NCI-H2081 treated with DMSO at 0.1 percent for 48 hours (cell line): ENCODE results near the gene CERS6.

ENCODE experiments used
- DNase-seq: peaks from one replicate; lab custom pipeline; 2025; lab: John Stamatoyannopoulos, UW

CERS6 gene

DNA sequence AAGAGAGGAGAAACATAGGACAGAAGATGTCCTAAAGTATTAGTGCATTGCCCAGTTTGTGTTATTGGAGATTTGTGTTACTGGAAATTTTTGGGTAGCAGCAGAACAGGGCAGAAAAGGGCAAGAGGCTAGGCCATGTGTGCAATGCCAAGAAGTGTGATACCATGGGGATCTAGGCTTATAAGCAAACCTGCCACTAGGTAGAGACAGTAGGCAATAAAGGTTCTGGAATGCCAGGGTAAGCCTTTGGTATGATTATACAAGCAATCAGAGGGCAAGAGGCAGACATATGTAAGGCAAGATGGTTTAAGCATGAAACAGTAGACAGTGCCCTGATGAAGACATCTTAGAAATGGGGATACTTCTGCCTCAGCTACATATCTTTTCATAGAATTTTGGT is 12.3 kb upstream of the CERS6 start:
- DNase-seq, result no peak

DNA sequence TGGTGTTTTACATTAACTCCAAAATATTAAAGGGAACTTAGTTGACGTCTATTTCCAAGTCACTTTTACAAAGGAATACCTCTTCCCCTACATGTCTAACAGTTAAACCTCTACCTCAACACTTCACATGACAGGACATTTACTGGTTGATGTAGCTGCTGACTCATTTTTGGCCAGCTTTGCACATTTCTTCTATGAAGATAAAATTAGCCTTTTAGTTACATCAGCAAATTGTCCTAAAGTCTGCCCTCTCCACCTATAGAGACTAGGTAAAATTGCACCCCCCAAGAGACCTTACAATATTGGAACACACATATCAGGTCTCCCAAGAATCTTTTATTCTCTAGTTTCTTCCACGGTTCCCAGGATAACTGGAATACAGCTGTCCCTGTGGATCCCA is 10.1 kb upstream of the CERS6 start:
- DNase-seq, result no peak

DNA sequence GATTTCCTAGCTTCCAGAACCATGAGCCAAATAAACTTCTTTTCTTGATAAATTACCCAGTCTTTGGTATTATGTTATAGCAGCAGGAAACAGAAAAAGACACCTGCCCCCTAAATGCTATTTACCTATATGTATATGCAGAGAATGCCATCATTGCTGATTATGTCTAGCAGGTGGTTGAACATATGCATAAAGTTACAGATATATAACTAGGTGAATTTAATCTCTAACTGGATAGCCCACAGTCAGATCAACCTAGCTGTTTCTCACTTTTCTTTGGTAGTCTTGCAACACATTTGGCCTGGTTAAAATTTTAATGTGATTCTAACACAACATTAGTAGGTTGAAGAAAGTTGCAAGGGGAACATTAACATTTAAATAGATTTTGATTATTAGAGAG is 7.1 kb upstream of the CERS6 start:
- DNase-seq, result no peak

DNA sequence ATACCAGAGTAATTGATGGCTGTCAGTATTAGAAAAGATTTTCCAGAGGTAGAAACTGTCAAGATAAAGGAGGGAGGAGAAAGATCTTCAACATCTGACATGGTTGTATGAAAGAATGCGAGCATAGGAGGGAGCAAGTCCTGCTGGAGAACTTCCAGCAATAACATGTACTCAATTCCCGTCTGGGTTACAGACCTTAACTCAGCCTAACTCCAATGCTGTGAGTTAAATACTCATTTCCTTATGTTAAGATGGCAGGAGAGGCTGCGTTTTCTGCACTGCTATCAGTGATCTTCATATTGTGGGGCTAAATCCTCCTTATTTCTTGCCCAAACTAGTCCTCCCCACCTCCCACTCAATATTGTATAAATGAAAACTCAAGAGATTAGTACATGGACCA is 6.7 kb upstream of the CERS6 start:
- no peak for DNase-seq

DNA sequence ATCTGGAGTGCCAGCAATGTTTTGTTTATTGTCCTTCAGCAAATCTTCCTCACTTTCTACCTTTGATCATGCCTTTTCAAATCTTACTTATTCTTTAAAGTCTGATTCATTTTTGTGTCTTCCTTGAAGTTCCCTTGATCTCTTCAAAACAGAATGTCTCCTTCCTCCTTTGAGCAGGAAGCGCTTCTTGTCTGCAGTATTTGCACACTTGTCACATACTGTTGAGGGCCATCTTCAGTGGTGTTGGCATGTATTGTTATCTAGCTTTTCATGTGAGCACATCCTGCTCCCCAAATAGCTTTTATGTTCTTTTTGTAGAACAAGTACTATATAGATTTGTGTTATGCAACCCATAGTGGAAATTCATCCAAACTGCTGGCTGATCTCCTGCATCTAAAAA is 5.9 kb upstream of the CERS6 start:
- no peak for DNase-seq

DNA sequence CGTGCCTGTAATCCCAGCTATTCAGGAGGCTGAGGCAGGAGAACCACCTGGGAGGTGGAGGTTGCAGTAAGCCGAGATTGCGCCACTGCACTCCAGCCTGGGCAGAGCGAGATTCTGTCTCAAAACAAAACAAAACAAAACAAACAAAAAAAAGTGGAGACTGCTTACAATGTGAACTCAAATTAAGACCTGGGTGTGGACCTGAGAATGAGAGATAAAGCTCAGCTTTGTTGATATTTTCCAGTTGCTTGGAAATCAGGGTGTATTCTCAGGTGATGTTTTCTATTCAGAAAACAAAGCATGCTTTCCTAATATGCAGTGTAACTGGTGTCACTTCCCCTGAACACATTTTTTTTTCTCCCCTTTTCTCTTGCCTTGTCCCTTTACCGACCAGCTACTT is 5.3 kb upstream of the CERS6 start:
- DNase-seq, result no peak

DNA sequence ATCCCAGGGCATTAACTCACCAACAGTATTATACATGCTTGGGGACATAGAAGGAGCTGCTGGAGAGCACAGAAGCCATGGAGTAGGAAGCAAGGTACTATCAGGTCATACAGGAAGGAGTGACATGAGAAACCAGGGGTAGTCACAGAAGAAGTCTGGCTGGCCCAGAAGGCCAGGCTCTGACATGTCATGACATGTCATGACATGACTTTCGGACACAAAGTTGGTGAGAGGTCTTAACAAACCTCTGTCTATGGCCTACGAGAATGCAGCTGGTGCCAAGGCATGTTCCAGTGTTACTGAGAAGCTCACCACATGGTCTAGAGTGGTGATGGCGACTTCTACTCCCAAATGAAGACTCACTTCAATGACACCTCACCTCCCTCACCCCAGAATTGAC is 3.3 kb upstream of the CERS6 start:
- no peak for DNase-seq

DNA sequence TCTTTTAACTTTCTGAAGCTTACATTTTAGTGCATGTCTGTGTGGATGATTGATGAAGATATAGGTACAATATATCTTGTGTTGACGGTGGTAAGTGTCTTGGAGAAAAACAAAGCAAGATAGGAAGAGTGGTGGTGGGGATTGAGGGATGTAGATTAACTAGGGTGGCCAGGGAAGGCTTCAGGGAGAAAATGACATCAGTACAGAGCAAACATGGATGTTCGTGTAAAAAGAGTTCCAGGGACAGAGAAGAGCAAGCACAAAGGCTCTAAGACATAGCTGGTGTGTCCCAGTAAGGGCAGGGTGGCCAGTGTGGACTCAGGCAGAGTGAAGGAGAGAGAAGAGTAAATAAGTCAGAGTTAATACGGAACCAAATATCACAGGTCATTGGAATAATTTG is 2.7 kb upstream of the CERS6 start:
- no peak for DNase-seq

DNA sequence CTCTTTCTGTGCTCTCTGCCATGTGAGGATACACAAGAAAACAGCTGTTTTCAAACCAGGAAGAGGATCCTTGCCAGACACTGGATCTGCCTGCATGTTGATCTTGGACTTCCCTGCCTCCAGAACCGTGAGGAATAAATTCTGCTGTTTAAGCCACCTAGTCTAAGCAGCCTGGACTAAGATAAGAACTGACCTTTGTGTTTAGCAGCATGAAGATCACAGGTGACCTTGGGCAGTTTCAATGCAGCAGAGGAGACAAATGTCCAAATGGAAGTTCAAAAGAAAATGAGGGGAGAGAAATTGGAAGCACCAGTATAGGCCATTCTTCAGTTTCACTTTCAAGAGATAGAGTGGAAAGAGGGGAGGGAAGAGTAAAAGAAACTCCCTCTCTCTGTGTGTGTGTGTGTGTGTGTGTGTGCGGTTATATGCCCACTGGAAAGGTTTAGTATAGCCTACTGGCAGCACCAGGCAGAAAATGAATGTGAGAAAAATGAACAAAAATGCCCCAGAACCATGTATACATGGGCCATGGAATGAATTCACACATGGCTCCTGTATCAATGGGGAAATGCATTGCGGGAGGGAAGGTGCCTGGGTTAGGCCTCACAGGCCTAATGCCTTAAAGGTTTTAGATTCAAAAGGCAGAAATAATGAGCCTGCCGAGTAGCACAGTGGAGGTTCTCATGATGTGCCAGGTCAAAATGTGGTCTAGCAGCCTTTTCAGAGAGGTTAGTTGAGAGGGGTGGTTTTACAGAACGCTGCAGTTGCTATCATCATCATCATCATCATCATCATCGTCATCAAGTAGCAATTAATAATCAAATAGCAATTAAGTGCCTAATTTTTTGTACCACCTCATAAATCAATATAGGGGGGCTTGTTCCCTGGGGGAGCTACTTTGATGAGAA is 1.1 kb upstream of the CERS6 start:
- no peak for DNase-seq

DNA sequence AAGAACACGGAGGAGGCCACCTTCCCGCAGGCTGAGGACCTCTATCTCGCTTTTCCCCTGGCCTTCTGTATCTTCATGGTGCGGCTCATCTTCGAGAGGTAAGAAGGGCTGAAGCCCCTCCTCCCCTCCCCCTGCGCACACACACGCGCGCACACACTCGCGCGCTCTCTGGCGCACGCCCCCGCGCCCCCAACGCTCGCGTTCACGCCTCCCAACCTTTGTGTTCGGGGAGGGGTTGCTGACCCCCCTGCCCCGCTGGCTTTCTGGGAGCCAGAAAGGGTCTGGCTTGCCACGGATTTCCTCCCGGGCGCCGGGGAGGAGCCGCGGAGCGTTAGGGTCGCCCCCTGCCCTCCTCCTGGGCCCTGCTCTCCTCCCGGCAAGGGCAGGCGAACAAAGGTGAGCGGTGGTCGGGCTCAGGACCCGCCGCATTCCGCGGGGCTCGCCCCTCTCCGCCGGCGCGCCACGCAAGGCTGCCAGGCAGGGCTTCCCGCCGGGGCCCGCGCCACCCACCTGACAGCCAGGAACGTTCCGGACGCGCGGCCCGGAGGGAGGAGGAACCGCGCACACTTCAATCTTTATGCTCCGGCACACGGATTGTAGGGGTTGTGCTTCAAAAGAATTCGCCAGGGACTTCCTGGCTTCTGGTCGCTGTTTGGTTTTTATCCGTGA is 583 bp downstream of the CERS6 start:
- DNase-seq, result no peak

DNA sequence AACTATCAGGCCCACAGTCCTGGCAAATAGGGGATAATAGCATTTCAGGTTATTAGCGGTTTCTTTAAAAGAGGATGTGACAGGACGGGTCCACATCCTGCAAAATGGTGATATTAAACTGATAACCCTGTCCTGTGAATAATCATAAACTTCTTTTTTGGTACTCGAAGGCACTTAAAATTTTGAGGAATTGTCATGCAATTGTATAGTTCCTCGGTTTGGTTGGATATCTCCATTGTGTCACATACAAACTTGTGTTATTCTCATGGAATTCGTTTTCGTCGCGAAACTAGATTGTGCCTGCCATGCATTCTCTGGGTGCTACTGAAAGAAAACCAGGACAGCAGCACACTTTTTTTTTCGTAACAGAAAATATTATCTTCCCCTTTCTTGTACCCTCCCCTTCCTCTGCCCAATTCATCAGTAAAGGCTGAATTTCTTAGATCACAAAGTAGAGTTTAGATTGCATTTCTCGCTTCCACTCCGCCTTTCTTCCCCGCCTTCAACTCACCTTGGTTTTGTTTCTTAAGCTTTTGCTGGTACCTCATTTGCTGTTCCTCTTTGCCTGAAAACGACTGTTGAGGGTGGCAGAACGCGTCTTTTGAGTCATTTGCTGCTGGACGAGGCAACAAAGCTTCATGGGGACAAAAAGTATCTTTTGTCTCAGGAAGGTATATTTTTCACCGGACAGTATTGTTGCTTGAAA is 1.3 kb downstream of the CERS6 start:
- DNase-seq, result no peak

DNA sequence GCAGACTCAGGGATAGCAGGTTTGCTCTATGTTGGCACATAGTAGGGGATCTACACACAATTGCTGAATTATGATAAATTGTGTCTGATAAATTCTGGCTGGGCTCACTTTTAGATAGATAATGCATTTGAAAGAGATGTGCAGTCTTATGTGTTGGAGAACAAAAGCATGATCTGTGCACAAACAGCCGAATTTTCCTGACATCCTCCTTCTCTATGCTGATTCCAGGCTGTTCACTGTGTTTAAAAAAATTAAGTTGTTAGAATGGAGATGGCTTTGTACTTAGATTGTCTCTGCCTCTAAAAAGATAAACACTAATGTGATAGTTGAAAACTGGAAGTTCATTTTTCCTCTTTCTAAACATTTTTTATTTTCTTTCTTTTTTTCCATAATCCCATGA is 2.1 kb downstream of the CERS6 start:
- no peak for DNase-seq

DNA sequence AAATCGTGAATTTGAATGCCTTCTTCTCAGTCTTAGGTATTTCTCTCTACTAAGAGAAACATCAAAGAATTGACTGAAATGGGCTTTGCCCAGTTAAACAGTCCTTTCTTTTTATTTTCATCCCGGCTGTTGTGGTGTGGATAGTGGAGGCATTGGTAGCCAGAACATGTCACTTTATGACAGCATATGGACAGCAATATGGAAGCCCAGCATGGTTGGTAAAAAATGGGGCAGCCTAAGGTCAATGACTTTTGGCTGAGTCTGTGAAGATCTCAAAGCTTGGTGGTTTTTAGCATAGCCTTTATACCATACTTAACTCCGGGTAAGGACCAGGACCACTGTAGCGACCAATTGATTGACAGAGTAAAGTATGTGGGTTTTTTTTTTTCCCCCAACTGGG is 3.2 kb downstream of the CERS6 start:
- DNase-seq, result no peak

DNA sequence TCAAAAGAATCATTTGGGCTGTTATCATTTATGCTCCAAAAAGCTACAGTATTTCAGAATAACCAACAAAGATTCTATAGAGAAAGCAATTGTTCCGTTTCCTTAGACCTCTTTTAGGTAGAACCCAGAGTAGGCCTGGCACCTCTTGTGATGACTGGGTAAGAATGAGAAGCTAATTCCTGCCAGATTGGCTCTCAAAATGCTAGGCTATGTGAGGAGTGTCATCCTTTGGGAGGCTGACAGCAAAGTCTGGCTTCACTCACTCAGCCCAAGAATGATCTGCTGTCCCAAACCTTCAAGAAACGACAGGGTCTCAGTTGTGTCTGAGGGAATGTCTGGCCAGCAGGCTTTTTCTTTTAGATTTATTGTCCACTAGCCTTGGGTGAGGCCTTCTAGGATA is 4.5 kb downstream of the CERS6 start:
- no peak for DNase-seq

DNA sequence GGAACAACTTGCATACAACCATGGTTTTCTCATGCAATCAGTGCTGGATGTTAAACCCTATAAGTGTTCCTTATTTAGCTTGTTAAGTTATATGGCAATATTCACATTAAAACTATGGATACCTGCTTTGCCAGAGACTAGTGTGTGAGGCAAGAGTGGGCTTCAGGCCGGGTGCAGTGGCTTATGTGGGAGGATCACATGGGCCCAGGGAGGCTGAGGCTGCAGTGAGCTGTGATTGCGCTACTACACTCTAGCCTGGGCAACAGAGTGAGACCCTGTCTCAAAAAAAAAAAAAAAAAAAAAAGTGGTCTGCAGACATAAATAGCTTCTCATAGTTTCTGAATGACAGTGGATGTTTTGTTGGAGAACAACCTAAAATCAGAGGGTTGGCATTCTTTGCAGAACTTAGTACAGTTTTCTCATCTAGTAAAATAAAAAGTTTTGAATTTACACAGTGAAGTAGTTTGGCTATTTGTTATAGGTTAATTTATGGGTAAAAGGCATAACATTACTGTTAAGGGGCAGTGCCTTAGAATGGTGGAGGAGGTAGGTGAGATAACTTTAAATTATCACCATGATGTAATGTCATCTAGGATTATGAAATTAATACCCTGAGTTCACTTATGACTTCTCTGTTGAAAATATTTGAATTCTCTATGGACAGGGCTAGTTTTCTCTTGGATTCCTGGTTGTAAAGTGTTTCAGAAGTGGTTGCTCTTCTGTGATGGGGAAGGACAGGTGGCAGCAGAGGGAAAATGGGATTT is 5.3 kb downstream of the CERS6 start:
- no peak for DNase-seq

DNA sequence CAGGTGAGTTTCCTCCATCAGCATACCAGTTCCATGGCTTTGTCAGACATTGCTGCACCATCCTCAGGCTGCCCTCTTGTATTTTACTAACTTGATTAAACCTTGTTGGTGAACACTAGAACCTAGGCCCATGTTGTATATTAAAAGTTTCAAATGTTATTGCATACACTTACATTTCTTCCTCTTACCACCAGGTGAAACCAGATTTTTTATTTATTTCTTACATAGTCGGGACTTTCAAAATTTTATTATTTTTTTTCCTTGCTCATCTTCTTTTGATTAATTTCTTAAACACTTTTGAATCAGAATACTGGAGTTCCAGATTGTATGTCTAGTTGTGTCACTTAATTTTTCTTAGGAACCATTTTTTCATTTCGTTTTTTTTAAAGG is 5.9 kb downstream of the CERS6 start:
- DNase-seq, result no peak

DNA sequence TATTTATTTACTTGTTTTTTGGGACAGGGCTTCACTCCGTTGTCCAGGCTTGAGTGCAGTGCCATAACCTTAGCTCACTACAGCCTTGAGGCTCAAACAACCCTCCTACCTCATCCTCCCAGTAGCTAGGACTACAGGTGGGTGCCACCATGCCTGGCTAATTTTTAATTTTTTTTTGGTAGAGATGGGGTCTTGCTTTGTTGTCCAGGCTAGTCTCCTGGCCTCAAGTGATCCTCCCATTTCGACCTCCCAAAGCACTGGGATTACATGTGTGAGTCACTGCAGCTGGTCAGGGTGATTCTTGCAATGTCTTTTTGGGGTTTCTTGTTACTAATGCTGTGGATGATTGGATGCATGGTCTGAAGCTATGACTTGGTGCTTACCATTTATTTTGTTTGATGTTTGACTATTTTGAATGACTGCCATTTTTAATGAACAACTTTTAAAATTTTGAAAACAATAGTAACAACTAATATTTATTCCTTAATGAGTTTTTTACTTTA is 6.5 kb downstream of the CERS6 start:
- DNase-seq, result no peak

DNA sequence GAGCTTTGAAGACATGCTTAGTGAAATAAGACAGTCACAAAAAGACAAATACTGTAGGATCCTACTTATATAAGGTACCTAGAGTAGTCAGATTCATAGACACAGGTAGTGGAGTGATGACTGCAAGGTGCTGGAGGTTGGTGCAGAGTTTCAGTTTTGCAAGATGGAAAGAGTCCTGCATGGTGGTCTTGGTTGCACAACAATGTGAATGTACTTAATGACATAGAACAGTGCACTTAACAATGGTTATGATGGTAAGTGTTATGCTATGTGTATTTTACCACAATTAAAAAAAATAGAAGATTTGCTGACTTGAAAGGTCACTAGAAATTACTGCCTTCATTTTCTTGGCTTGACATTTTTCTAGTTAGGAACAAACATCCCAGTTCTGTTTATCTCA is 9.5 kb downstream of the CERS6 start:
- no peak for DNase-seq

DNA sequence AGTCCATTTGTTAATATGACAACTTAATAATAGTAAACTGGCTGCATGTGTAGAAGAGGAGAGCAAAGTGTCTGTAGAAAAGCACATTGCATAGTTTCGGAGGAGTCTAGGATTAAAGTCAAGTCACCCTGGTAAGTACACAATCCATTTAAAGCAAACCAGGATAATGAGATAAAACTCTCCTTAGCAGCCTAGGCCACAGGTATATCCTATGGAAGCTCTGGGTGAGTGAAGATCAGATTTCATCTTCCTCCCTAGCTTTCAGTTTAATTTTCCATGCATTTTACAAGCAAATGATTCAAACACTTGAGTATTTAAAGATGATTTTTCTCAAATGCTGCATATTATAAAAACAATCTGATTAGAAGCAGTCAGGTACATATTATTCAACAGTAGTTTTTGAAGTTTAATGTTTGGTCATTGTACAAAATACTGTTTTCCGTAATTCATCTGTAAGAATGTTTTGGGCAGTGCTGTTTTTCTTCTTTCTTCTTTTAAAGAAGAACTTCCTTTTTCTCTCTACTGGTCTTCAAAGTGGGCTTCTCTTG is 10.2 kb downstream of the CERS6 start:
- no peak for DNase-seq

DNA sequence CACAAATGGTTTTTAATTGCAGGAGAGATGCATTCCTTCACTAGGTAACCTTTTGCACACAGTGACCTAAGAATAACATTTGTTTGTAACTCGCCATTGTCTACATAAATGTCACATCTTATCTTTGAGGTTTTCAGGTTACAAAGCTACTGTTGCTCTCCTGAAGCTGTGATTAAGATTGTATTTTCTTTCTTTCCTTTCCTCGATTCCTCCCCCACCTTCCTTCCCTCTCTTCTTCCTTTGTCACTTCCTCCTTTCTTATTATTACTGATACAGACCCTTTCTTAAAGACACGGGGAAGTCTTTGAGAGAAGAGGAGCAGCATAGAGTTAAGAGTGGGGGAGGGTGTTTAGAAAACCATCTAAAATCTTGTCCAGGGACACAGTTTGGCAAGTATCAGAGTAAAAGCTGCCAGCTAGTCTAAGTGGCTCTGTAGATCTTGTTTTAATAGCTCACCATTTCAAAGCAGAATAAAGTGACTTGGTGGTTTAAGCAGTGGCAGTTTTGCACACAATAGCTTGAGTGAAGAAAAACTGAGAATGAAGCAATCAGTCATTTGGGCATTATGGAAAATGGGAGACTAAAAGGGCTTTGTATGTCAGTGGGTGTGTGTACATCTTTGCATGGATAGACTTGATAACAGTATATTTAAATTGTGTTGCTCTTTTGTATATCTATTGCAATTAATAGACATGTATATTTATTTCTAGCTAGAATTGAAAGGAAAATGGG is 10.9 kb downstream of the CERS6 start:
- no peak for DNase-seq

DNA sequence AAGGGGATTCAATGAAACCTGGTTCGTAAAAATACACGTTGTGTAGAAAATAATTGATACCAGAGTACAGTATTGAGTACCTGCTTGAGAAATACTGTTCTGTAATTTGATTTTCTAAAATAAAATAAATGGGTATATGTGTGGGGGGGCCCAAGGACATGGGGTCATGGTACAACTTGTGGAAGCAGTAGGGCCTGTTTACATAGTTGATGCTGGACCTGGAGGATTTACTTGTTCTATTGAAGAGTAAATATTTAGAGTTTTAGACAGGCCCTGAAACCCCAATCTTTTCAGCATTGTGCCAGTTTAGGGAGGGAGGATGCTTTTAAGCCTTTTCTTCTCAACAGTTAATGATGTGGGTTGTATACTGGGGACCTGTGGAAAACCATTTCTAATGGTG is 11.7 kb downstream of the CERS6 start:
- no peak for DNase-seq
